Endothelial cell of umbilical vein (primary cell): ENCODE data around the gene TOLLIP. TPM values are rescaled to one million over a fixed set of nuclear protein-coding genes. Genes with fewer than 3 reads are reported as not detected.

Experiments used
- BruUV-seq: library from RNA; stranded (reverse); fragments of 400-500 nt; replicated peaks from 2 replicates; lab custom pipeline; 2021; lab: Mats Ljungman, UMichigan
- CTCF ChIA-PET: fragments of 300-600, 350-600 bp; sonication (Branson Sonifier 250); formaldehyde crosslinking; loops from one replicate; lab custom pipeline; 2021; ENCODE audit warnings: antibody characterized with exemption, inconsistent platforms; lab: Charles Lee
- POLR2A ChIA-PET: fragments of 300-600, 350-600 bp; sonication (Branson Sonifier 250); formaldehyde crosslinking; loops from one replicate; lab custom pipeline; 2021; ENCODE audit warnings: antibody characterized with exemption, inconsistent platforms; lab: Charles Lee
- DNase-seq: peaks from one replicate; pipeline ENCODE4 v3.0.0-alpha.2; 2011; ENCODE audit warnings: low read depth, low spot score
- FAIRE-seq: peaks from 2 replicates; lab custom pipeline; 2011; peaks lifted over from hg19 to GRCh38; lab: Jason Lieb, UNC
- H2AFZ ChIP-seq: 2 replicates; pipeline ENCODE4 v1.6.0; 2012; ENCODE audit warnings: low read depth, low read length, control low read depth, inconsistent platforms
- H3K27ac ChIP-seq: 2 replicates; pipeline ENCODE4 v1.5.1; 2011; ENCODE audit warnings: low read depth, mild to moderate bottlenecking, control low read depth, low read length, moderate library complexity; ENCODE audit not compliant: insufficient read depth
- H3K27me3 ChIP-seq, 2 experiments: 2 replicates each; pipeline versions ENCODE4 v1.6.0 to v1.6.1; 2011; ENCODE audit warnings: low read length in 2 of 2, mixed read lengths in 1 of 2; ENCODE audit not compliant: control insufficient read depth in 2 of 2, insufficient read depth in 2 of 2
- H3K36me3 ChIP-seq, 2 experiments: 2 replicates in 1 of 2; 3 replicates in 1 of 2; pipeline ENCODE4 v1.5.1; 2011; ENCODE audit warnings: low read length in 2 of 2, mild to moderate bottlenecking in 1 of 2, moderate library complexity in 1 of 2; ENCODE audit not compliant: control insufficient read depth in 2 of 2, insufficient read depth in 2 of 2; ENCODE audit errors: extremely low read depth in 1 of 2
- H3K4me1 ChIP-seq: 3 replicates; pipeline ENCODE4 v1.5.1; 2011; ENCODE audit warnings: mild to moderate bottlenecking, low read length; ENCODE audit not compliant: control insufficient read depth, insufficient read depth; ENCODE audit errors: extremely low read depth
- H3K4me2 ChIP-seq: 2 replicates; pipeline ENCODE4 v1.6.1; 2011; ENCODE audit warnings: low read length, control low read depth, mixed read lengths; ENCODE audit not compliant: insufficient read depth
- H3K4me3 ChIP-seq, 3 experiments: fragments of 200-600 bp in 1 of 3; sonication (generic), shearing (Covaris generic) in 1 of 3; replicated peaks in 1 of 3; 2 replicates each; pipeline ENCODE4 v1.5.1; 2011 to 2016; ENCODE audit warnings: control low read depth in 3 of 3, low read length in 3 of 3, mild to moderate bottlenecking in 2 of 3, inconsistent platforms in 1 of 3, low read depth in 1 of 3, moderate library complexity in 1 of 3; ENCODE audit not compliant: insufficient read depth in 1 of 3
- H3K79me2 ChIP-seq: 2 replicates; pipeline ENCODE4 v1.6.0; 2012; ENCODE audit warnings: low read length, inconsistent platforms; ENCODE audit not compliant: control insufficient read depth, insufficient read depth
- H3K9ac ChIP-seq: replicated peaks from 2 replicates; pipeline ENCODE3; 2011; ENCODE audit warnings: low read length, control low read depth; ENCODE audit not compliant: insufficient read depth; ENCODE audit errors: extremely low read depth
- H3K9me1 ChIP-seq: replicated peaks from 3 replicates; pipeline ENCODE4 v1.6.0; 2011; ENCODE audit warnings: mild to moderate bottlenecking, low read length; ENCODE audit not compliant: control insufficient read depth, insufficient read depth; ENCODE audit errors: extremely low read depth
- H3K9me3 ChIP-seq: replicated peaks from 2 replicates; pipeline ENCODE4 v1.5.1; 2012; ENCODE audit warnings: low read length, inconsistent platforms; ENCODE audit not compliant: control insufficient read depth, insufficient read depth
- H4K20me1 ChIP-seq: replicated peaks from 2 replicates; pipeline ENCODE3; 2011; ENCODE audit warnings: mild to moderate bottlenecking, low read length; ENCODE audit not compliant: control insufficient read depth, insufficient read depth; ENCODE audit errors: extremely low read depth
- CTCF ChIP-seq, 2 donors: IDR thresholded peaks; 1 replicate in 1 of 2; 2 replicates in 1 of 2; pipeline ENCODE4 v1.5.1; 2011; ENCODE audit warnings: low read length in 2 of 2, mild to moderate bottlenecking in 2 of 2, moderate library complexity in 2 of 2, control low read depth in 1 of 2, inconsistent platforms in 1 of 2, low read depth in 1 of 2; ENCODE audit not compliant: insufficient read depth in 1 of 2; ENCODE audit errors: extremely low read depth in 1 of 2
- EZH2 ChIP-seq: IDR thresholded peaks from 2 replicates; pipeline ENCODE4 v1.6.1; 2012; ENCODE audit warnings: borderline replicate concordance, low read depth, mild to moderate bottlenecking, moderate library complexity, low read length, inconsistent platforms; ENCODE audit not compliant: severe bottlenecking
- FOS ChIP-seq: IDR thresholded peaks from 2 replicates; pipeline ENCODE4 v1.6.1; 2011; ENCODE audit warnings: mild to moderate bottlenecking, low read length, moderate library complexity, borderline replicate concordance; ENCODE audit not compliant: insufficient read depth
- GATA2 ChIP-seq: IDR thresholded peaks from 2 replicates; pipeline ENCODE4 v1.7.0; 2011; ENCODE audit warnings: low read depth, mild to moderate bottlenecking, moderate library complexity, mixed read lengths, low read length; ENCODE audit not compliant: insufficient read length, insufficient read depth
- JUN ChIP-seq: IDR thresholded peaks from 2 replicates; pipeline ENCODE4 v1.6.1; 2011; ENCODE audit warnings: borderline replicate concordance, low read depth; ENCODE audit not compliant: insufficient read length, insufficient read depth
- MAX ChIP-seq: IDR thresholded peaks from 2 replicates; pipeline ENCODE4 v1.6.1; 2011; ENCODE audit not compliant: insufficient read depth, insufficient read length
- MYC ChIP-seq: IDR thresholded peaks from one replicate; pipeline ENCODE4 v1.6.1; 2011; ENCODE audit warnings: mild to moderate bottlenecking, low read depth, low read length
- POLR2A ChIP-seq: IDR thresholded peaks from 2 replicates; pipeline ENCODE4 v1.6.1; 2012; ENCODE audit warnings: low read depth, mild to moderate bottlenecking, control low read depth, low read length
- POLR2AphosphoS5 ChIP-seq: IDR thresholded peaks from 2 replicates; pipeline ENCODE4 v1.6.1; 2012; ENCODE audit warnings: low read depth, mild to moderate bottlenecking, control low read depth, low read length, moderate library complexity; ENCODE audit not compliant: insufficient read depth
- dilution Hi-C: fragments of 300-500 bp; cut with MboI; formaldehyde crosslinking; loops from one replicate; pipeline ENCODE4 v1.15.0; 2019; ENCODE audit warnings: low sequenced_read_pairs; ENCODE audit not compliant: extremely low pct_ligation_motif_present
- intact Hi-C: fragments of 100-400 bp; cut with micrococcal nuclease; formaldehyde crosslinking; loops from one replicate; pipeline ENCODE4 v1.10.0; 2022
- polyA plus RNA-seq, 4 experiments: library from polyadenylated mRNA; depleted of rRNA in 3 of 4; stranded (reverse) in 3 of 4; unstranded in 1 of 4; fragments of >200 nt; gene quantifications; 2 replicates each; pipeline versions ENCODE4 v1.2.1 to v1.2.3, GENCODE V29; 2011 to 2012; ENCODE audit warnings: missing spikeins in 1 of 4
- total RNA-seq: library from RNA; stranded (reverse); gene quantifications from 2 replicates; pipeline ENCODE4 v1.2.3, GENCODE V29; 2021

Gene TOLLIP
- total and polyA plus RNA-seq, 2 donors (not counting 3 experiments of a cell fraction or from before 2014, with no cell fraction given): 49.6 to 64.8 TPM

- CTCF ChIA-PET: interaction anchor here (1.4 kb wide), 1 partner anchor 9 kb away, joined by 3 read pairs; the partner anchor contains the start of gene TOLLIP
- FAIRE-seq (no peak), DNase-seq (no peak)
- H3K27ac ChIP-seq: no peak overlapping the region
- intact Hi-C loops (loop anchor here (10.0 kb wide), 2 partner anchors 85 to 275 kb away; partner anchors contain the start of genes BRSK2 and DUSP8), dilution Hi-C loops (no loop called here)
- no peak overlapping the region for H3K4me3 ChIP-seq
- no TSS peak for BruUV-seq
- no peak overlapping the region for H3K9ac ChIP-seq
- H2AFZ ChIP-seq: no peak overlapping the region
- peaks cover 2 to 5% of the 10 kb centered on the region in 2 experiments for H3K36me3 ChIP-seq
- no peaks in the 10 kb centered on the region for H3K9me1 ChIP-seq
- H3K27me3 ChIP-seq: no peaks in the 10 kb centered on the region
- H4K20me1 ChIP-seq: no peaks in the 10 kb centered on the region
- peaks cover 69% of the 10 kb centered on the region for H3K79me2 ChIP-seq
- POLR2A ChIA-PET: no interaction called here
- H3K4me1 ChIP-seq: peaks cover 8% of the 10 kb centered on the region
- no peak overlapping the region for H3K4me2 ChIP-seq
- TF ChIP-seq MAX: no peak
- no peak for TF ChIP-seq GATA2
- no peak for TF ChIP-seq EZH2
- TF ChIP-seq FOS: no peak
- no peak for TF ChIP-seq POLR2AphosphoS5
- no peak for TF ChIP-seq POLR2A
- TF ChIP-seq CTCF (IDR thresholded peaks at IDR 0.05; ENCODE audit: extremely low read depth in 1 of 2, insufficient read depth in 1 of 2, low read depth in 1 of 2, low read length in 2 of 2): no peak
- TF ChIP-seq JUN: no peak
- TF ChIP-seq MYC: no peak
- H3K9me3 ChIP-seq: no peaks in the 10 kb centered on the region
Observed at GRCh38 chr11:1300121-1300520, 9.3 kb downstream of the TOLLIP start.
